HCT116 (cell line): Measurements from ENCODE around the gene EHD4.

ENCODE experiments used
- EGR1 ChIP-seq: IDR thresholded peaks from 2 replicates; pipeline ENCODE4 v1.6.1; 2012; ENCODE audit warnings: low read depth
- EZH2 ChIP-seq: fragments of 200-600 bp; sonication (generic); IDR thresholded peaks from 2 replicates; pipeline ENCODE4 v1.6.1; 2017; ENCODE audit warnings: antibody characterized with exemption, mixed run types
- POLR2AphosphoS5 ChIP-seq: IDR thresholded peaks from 2 replicates; pipeline ENCODE4 v1.6.1; 2011; ENCODE audit warnings: mild to moderate bottlenecking, low read depth, low read length, moderate library complexity
- TCF7L2 ChIP-seq: IDR thresholded peaks from 2 replicates; pipeline ENCODE4 v1.7.0; 2011; ENCODE audit warnings: borderline replicate concordance, inconsistent platforms; ENCODE audit not compliant: insufficient read depth, insufficient read length; ENCODE audit errors: extremely low read depth
- TF ChIP-seq, protein P1 (sequence below), 3 experiments: fragments of 200-600 bp in 1 of 3; sonication (generic) in 1 of 3; IDR thresholded peaks in 2 of 3; conservative IDR thresholded peaks in 1 of 3; 2 replicates each; pipeline ENCODE4 v1.5.1; 2012 to 2017; ENCODE audit warnings: low read depth in 2 of 3, low read length in 2 of 3, antibody characterized with exemption in 1 of 3, borderline replicate concordance in 1 of 3, control low read depth in 1 of 3, mild to moderate bottlenecking in 1 of 3, mixed read lengths in 1 of 3, mixed run types in 1 of 3, moderate library complexity in 1 of 3; ENCODE audit not compliant: insufficient read depth in 1 of 3

DNA sequence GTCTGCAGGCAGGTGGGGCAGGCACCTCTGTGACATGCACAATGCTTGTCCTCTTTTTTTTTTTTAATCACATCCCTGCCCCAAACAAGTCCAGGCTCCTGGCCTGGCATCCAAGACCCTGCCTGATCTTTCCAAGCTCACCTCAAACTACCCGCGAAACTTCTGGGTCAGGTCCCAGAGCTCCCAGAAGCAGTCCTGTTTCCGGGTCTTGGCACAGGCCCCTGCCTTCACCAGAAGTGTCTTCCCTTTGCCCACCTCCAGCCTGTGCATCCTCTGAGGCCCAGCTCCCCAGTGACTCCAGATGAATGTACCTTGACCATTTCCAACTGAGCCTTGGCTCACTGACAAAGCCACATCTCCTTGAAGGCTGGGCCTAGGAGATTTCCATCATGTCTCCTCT, 25.5 kb upstream of the EHD4 start:
- TF ChIP-seq EZH2 (no peak), TCF7L2 (no peak), EGR1 (no peak), POLR2AphosphoS5 (no peak)
- TF ChIP-seq, protein P1, sequence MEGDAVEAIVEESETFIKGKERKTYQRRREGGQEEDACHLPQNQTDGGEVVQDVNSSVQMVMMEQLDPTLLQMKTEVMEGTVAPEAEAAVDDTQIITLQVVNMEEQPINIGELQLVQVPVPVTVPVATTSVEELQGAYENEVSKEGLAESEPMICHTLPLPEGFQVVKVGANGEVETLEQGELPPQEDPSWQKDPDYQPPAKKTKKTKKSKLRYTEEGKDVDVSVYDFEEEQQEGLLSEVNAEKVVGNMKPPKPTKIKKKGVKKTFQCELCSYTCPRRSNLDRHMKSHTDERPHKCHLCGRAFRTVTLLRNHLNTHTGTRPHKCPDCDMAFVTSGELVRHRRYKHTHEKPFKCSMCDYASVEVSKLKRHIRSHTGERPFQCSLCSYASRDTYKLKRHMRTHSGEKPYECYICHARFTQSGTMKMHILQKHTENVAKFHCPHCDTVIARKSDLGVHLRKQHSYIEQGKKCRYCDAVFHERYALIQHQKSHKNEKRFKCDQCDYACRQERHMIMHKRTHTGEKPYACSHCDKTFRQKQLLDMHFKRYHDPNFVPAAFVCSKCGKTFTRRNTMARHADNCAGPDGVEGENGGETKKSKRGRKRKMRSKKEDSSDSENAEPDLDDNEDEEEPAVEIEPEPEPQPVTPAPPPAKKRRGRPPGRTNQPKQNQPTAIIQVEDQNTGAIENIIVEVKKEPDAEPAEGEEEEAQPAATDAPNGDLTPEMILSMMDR (IDR thresholded peaks at IDR 0.05 in 2 of 3, conservative IDR thresholded peaks at IDR 0.05 in 1 of 3; ENCODE audit: borderline replicate concordance in 1 of 3, insufficient read depth in 1 of 3, low read depth in 2 of 3, low read length in 2 of 3), result no peak
